Breast epithelium (tissue), 4 donors: ENCODE measurements around the gene NCBP2. TPM values are rescaled to one million over a fixed set of nuclear protein-coding genes. Genes with fewer than 3 reads are reported as not detected.
A peak's percentile ranks its signal among the peaks of the same experiment; 100 is the strongest.

ENCODE experiments used
- DNase-seq, 2 donors: peaks; one replicate each; pipeline ENCODE4 v3.0.0-alpha.2; 2019; ENCODE audit warnings: low spot score in 2 of 2
- H3K27ac ChIP-seq, 2 donors: fragments of 200-600 bp; sonication (generic) in 1 of 2; one replicate each; pipeline ENCODE4 v1.5.1; 2016 to 2019; ENCODE audit warnings: mild to moderate bottlenecking in 1 of 2
- H3K27me3 ChIP-seq, 2 donors: fragments of 200-600 bp; sonication (generic) in 1 of 2; one replicate each; pipeline versions ENCODE4 v1.5.1 to v1.6.0; 2017 to 2019; ENCODE audit warnings: control low read depth in 1 of 2, mild to moderate bottlenecking in 1 of 2
- H3K36me3 ChIP-seq: fragments of 200-600 bp; one replicate; pipeline ENCODE4 v1.5.1; 2019
- H3K4me1 ChIP-seq, 2 donors: fragments of 200-600 bp; sonication (generic); one replicate each; pipeline ENCODE4 v1.5.1; 2016 to 2019; ENCODE audit warnings: control low read depth in 1 of 2
- H3K4me3 ChIP-seq, 3 donors: fragments of 200-600 bp; sonication (generic); 1 replicate in 2 of 3; 2 replicates in 1 of 3; pipeline ENCODE4 v1.5.1; 2016 to 2019; ENCODE audit warnings: mild to moderate bottlenecking in 3 of 3, moderate library complexity in 2 of 3
- H3K9me3 ChIP-seq, 2 donors: fragments of 200-600 bp; sonication (generic) in 1 of 2; one replicate each; pipeline ENCODE4 v1.5.1; 2016 to 2019; ENCODE audit warnings: control low read depth in 1 of 2
- CTCF ChIP-seq, 3 donors: fragments of 450-650 bp; IDR thresholded peaks; one replicate each; pipeline ENCODE4 v1.5.1; 2016 to 2017; ENCODE audit warnings: antibody characterized with exemption in 3 of 3, mild to moderate bottlenecking in 3 of 3, moderate library complexity in 3 of 3
- POLR2A ChIP-seq: fragments of 450-650 bp; IDR thresholded peaks from one replicate; pipeline ENCODE4 v1.6.1; 2016; ENCODE audit warnings: antibody characterized with exemption, mild to moderate bottlenecking, moderate library complexity
- POLR2AphosphoS5 ChIP-seq, 3 donors: sonication (generic); formaldehyde crosslinking; IDR thresholded peaks; one replicate each; pipeline ENCODE4 v1.6.1; 2017; ENCODE audit warnings: antibody characterized with exemption in 3 of 3
- intact Hi-C: fragments of 100-400 bp; cut with DNase I; formaldehyde crosslinking; loops from one replicate; pipeline ENCODE4 v1.15.1; 2023; ENCODE audit warnings: low total_unique reads
- total RNA-seq, 3 donors: library from RNA; depleted of rRNA; stranded (reverse); fragments of >200 nt; gene quantifications; one replicate each; pipeline ENCODE4 v1.1.0, GENCODE V29; 2016

NCBP2 gene
- total RNA-seq, 3 donors from 2014 or later, result 40.8 to 44.9 (median 42.6) TPM

GRCh38 chr3:196981657-196982056 is 39.3 kb upstream of the NCBP2 start:
- no peaks in the 10 kb centered on the region for H3K36me3 ChIP-seq

GRCh38 chr3:196979545-196979944 is 37.2 kb upstream of the NCBP2 start:
- Histone ChIP-seq H3K36me3 (no peaks in the 10 kb centered on the region), H3K9me3 (no peaks in the 10 kb centered on the region), H3K27me3 (no peaks in the 10 kb centered on the region), H3K4me3 (no peak overlapping the region), H3K27ac (no peak overlapping the region), H3K4me1 (no peaks in the 10 kb centered on the region)
- DNase-seq, result no peak
- no peak for TF ChIP-seq CTCF (IDR thresholded peaks at IDR 0.05)
- TF ChIP-seq POLR2A, result no peak
- peak in 1 of 3 donors; percentile 59 for TF ChIP-seq POLR2AphosphoS5 (IDR thresholded peaks at IDR 0.05)
- intact Hi-C loops, result no loop called here

More at GRCh38 chr3:196981657-196982056, 39.3 kb upstream of the NCBP2 start:
- TF ChIP-seq CTCF (IDR thresholded peaks at IDR 0.05) (no peak), POLR2AphosphoS5 (IDR thresholded peaks at IDR 0.05) (no peak), POLR2A (no peak)
- DNase-seq, result no peak
- H3K4me1 ChIP-seq, result no peaks in the 10 kb centered on the region
- no peaks in the 10 kb centered on the region for H3K27me3 ChIP-seq
- H3K9me3 ChIP-seq, result no peaks in the 10 kb centered on the region
- H3K27ac ChIP-seq, result no peak overlapping the region
- intact Hi-C loops, result no loop called here
- no peak overlapping the region for H3K4me3 ChIP-seq

GRCh38 chr3:196976941-196977340 is 34.6 kb upstream of the NCBP2 start:
- H3K27ac ChIP-seq, result no peak overlapping the region
- no peaks in the 10 kb centered on the region for H3K4me1 ChIP-seq
- intact Hi-C loops, result no loop called here
- H3K4me3 ChIP-seq, result no peak overlapping the region
- TF ChIP-seq CTCF (IDR thresholded peaks at IDR 0.05) (no peak), POLR2A (no peak), POLR2AphosphoS5 (IDR thresholded peaks at IDR 0.05) (no peak)
- H3K27me3 ChIP-seq, result no peaks in the 10 kb centered on the region
- H3K36me3 ChIP-seq, result no peaks in the 10 kb centered on the region
- DNase-seq, result no peak
- no peaks in the 10 kb centered on the region for H3K9me3 ChIP-seq

- Histone ChIP-seq H3K4me1 (no peaks in the 10 kb centered on the region), H3K27me3 (no peaks in the 10 kb centered on the region), H3K36me3 (no peaks in the 10 kb centered on the region), H3K4me3 (no peak overlapping the region), H3K9me3 (no peaks in the 10 kb centered on the region), H3K27ac (no peak overlapping the region)
- DNase-seq, result no peak
- TF ChIP-seq POLR2A (no peak), POLR2AphosphoS5 (IDR thresholded peaks at IDR 0.05) (no peak), CTCF (IDR thresholded peaks at IDR 0.05) (no peak)
- intact Hi-C loops, result no loop called here
Measured at GRCh38 chr3:196975349-196975748, 33.0 kb upstream of the NCBP2 start.

GRCh38 chr3:196974661-196975060 is 32.3 kb upstream of the NCBP2 start:
- no peak for DNase-seq
- TF ChIP-seq POLR2AphosphoS5 (IDR thresholded peaks at IDR 0.05) (no peak), CTCF (IDR thresholded peaks at IDR 0.05) (no peak), POLR2A (no peak)
- intact Hi-C loops, result no loop called here

More at GRCh38 chr3:196974661-196975060, 32.3 kb upstream of the NCBP2 start:
- Histone ChIP-seq H3K36me3 (no peaks in the 10 kb centered on the region), H3K4me1 (no peaks in the 10 kb centered on the region), H3K4me3 (no peak overlapping the region), H3K27me3 (no peaks in the 10 kb centered on the region), H3K9me3 (no peaks in the 10 kb centered on the region), H3K27ac (no peak overlapping the region)
